B cell (primary cell): ENCODE results near the gene PPP4R1. TPM values are rescaled to one million over a fixed set of nuclear protein-coding genes. Genes with fewer than 3 reads are reported as not detected.

ENCODE experiments used
- ATAC-seq: fragments of 200-7000 bp; cut with Tn5 transposase; one replicate; pipeline ENCODE4 v1.10.0; 2021; ENCODE audit warnings: low read depth, mild to moderate bottlenecking, moderate number of reproducible peaks, moderate library complexity
- CTCF ChIA-PET: fragments of 350-600 bp; sonication (Branson Sonifier 250); formaldehyde crosslinking; loops from one replicate; lab custom pipeline; 2021; ENCODE audit warnings: antibody characterized with exemption, inconsistent platforms; lab: Charles Lee
- POLR2A ChIA-PET: fragments of 350-600 bp; sonication (Branson Sonifier 250); formaldehyde crosslinking; loops from one replicate; lab custom pipeline; 2021; ENCODE audit warnings: antibody characterized with exemption; lab: Charles Lee
- DNase-seq: peaks from one replicate; pipeline ENCODE4 v3.0.0; 2013
- H2AFZ ChIP-seq: 2 replicates; pipeline ENCODE4 v1.6.1; 2012; ENCODE audit warnings: mild to moderate bottlenecking, low read depth, low read length; ENCODE audit not compliant: insufficient read depth, poor library complexity, severe bottlenecking
- H3K27ac ChIP-seq, 2 donors: 1 replicate in 1 of 2; 2 replicates in 1 of 2; pipeline ENCODE4 v1.5.1; 2012 to 2013; ENCODE audit warnings: low read length in 2 of 2, mild to moderate bottlenecking in 2 of 2, moderate library complexity in 1 of 2
- H3K27me3 ChIP-seq, 4 experiments: fragments of 200-600 bp in 1 of 4; sonication (generic) in 1 of 4; replicated peaks in 1 of 4; 1 replicate in 2 of 4; 2 replicates in 2 of 4; pipeline versions ENCODE4 v1.6.1 to v1.7.0; 2013 to 2016; ENCODE audit warnings: low read length in 3 of 4, mild to moderate bottlenecking in 2 of 4, mixed read lengths in 1 of 4, moderate library complexity in 1 of 4; ENCODE audit not compliant: insufficient read depth in 4 of 4, control insufficient read depth in 3 of 4; ENCODE audit errors: control extremely low read depth in 1 of 4
- H3K36me3 ChIP-seq, 2 experiments: replicated peaks in 1 of 2; 1 replicate in 1 of 2; 2 replicates in 1 of 2; pipeline versions ENCODE4 v1.6.1 to v1.7.1; 2013; ENCODE audit warnings: low read length in 1 of 2; ENCODE audit not compliant: insufficient read depth in 2 of 2, control insufficient read depth in 1 of 2; ENCODE audit errors: control extremely low read depth in 1 of 2, extremely low read depth in 1 of 2
- H3K4me1 ChIP-seq, 2 donors: fragments of 200-600 bp in 1 of 2; sonication (generic) in 1 of 2; 1 replicate in 1 of 2; 2 replicates in 1 of 2; pipeline versions ENCODE4 v1.5.1 to v1.6.1; 2013 to 2017; ENCODE audit warnings: low read length in 2 of 2; ENCODE audit not compliant: control insufficient read depth in 2 of 2, insufficient read depth in 2 of 2
- H3K4me2 ChIP-seq: replicated peaks from 2 replicates; pipeline ENCODE3; 2012; ENCODE audit warnings: mild to moderate bottlenecking, low read depth, low read length; ENCODE audit not compliant: poor library complexity, severe bottlenecking
- H3K4me3 ChIP-seq, 5 experiments: fragments of 200-600 bp in 1 of 5; sonication (generic) in 1 of 5; 1 replicate in 3 of 5; 2 replicates in 2 of 5; pipeline versions ENCODE4 v1.5.1 to v1.7.0; 2011 to 2016; ENCODE audit warnings: low read length in 4 of 5, mild to moderate bottlenecking in 4 of 5, low read depth in 2 of 5, control low read depth in 1 of 5, moderate library complexity in 1 of 5; ENCODE audit not compliant: insufficient read depth in 1 of 5; ENCODE audit errors: control extremely low read depth in 1 of 5, extremely low read depth in 1 of 5
- H3K79me2 ChIP-seq: fragments of 200-600 bp; sonication (generic); one replicate; pipeline ENCODE4 v1.6.0; 2016; ENCODE audit warnings: low read length; ENCODE audit not compliant: control insufficient read depth, insufficient read depth
- H3K9ac ChIP-seq: fragments of 200-600 bp; sonication (generic); 2 replicates; pipeline ENCODE4 v1.6.1; 2017; ENCODE audit warnings: mild to moderate bottlenecking, low read length, moderate library complexity
- H3K9me3 ChIP-seq, 3 donors: one replicate each; pipeline versions ENCODE4 v1.6.1 to v1.7.1; 2013; ENCODE audit warnings: low read length in 2 of 3; ENCODE audit not compliant: control insufficient read depth in 2 of 3, insufficient read depth in 1 of 3; ENCODE audit errors: control extremely low read depth in 1 of 3
- H4K20me1 ChIP-seq: 2 replicates; pipeline ENCODE4 v1.6.0; 2012; ENCODE audit warnings: mild to moderate bottlenecking, low read length; ENCODE audit not compliant: insufficient read depth, control insufficient read depth, poor library complexity, severe bottlenecking
- H3K27ac Mint-ChIP-seq: one replicate; pipeline ENCODE4 v1.8.0; 2021; ENCODE audit warnings: mixed read lengths
- H3K27me3 Mint-ChIP-seq: one replicate; pipeline ENCODE4 v1.8.0; 2021; ENCODE audit warnings: mixed read lengths
- H3K4me1 Mint-ChIP-seq: one replicate; pipeline ENCODE4 v1.8.0; 2021; ENCODE audit warnings: mixed read lengths
- H3K4me3 Mint-ChIP-seq: one replicate; pipeline ENCODE4 v1.8.0; 2021; ENCODE audit warnings: mixed read lengths
- H3K9me3 Mint-ChIP-seq: one replicate; pipeline ENCODE4 v1.8.0; 2022; ENCODE audit warnings: mixed read lengths; ENCODE audit not compliant: insufficient read depth
- EZH2 ChIP-seq: IDR thresholded peaks from 2 replicates; pipeline ENCODE4 v1.6.1; 2012; ENCODE audit warnings: borderline replicate concordance, low read depth, mild to moderate bottlenecking, moderate library complexity, low read length; ENCODE audit not compliant: insufficient read depth, poor library complexity, severe bottlenecking
- WGBS: methylation state at CpG from one replicate; pipeline ENCODE4 v1.1.5; 2013; ENCODE audit warnings: missing lambda C conversion rate; ENCODE audit not compliant: insufficient coverage; 5-methylcytosine and 5-hydroxymethylcytosine counted together
- intact Hi-C: fragments of 100-400 bp; cut with micrococcal nuclease; formaldehyde crosslinking; loops from one replicate; pipeline ENCODE4 v1.10.0; 2022
- polyA plus RNA-seq: library from polyadenylated mRNA; depleted of rRNA; stranded (reverse); fragments of >200 nt; gene quantifications from 2 replicates; pipeline ENCODE4 v1.2.3, GENCODE V29; 2012
- total RNA-seq, 2 donors: library from RNA; stranded (reverse); fragments of 120-200 nt in 1 of 2; gene quantifications; 1 replicate in 1 of 2; 2 replicates in 1 of 2; pipeline versions ENCODE4 v1.2.3 to v1.2.4, GENCODE V29; 2013 to 2022
- TF ChIP-seq, protein P1 (sequence below): fragments of 200-600 bp; IDR thresholded peaks from one replicate; pipeline ENCODE4 v1.8.0; 2022; ENCODE audit warnings: antibody characterized with exemption, mild to moderate bottlenecking

Gene PPP4R1
- total and polyA plus RNA-seq, 2 donors (not counting 1 experiment from before 2014, with no cell fraction given), result 33.4 to 57.1 TPM

DNA sequence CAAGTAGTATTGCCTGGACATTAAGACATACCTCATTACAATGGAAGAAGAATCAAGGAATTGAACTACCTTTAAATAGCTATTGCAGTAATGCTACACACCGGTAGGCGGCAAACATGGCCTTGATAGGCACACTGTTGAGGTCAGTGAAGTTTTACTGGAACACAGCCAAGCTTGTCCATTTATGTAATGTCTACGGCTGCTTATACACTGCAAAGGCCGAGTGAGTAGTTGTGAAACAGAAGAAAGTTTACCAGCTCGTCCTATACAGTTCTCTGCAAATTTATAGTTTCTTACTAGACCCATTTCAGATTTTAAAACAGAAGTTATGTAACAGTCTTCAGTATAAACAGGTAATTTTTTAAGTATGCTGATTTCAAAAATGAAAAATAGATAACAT lies 38.8 kb downstream of the PPP4R1 start:
- H3K4me3 Mint-ChIP-seq, result no peak overlapping the region
- no peak for TF ChIP-seq EZH2
- TF ChIP-seq, protein P1, sequence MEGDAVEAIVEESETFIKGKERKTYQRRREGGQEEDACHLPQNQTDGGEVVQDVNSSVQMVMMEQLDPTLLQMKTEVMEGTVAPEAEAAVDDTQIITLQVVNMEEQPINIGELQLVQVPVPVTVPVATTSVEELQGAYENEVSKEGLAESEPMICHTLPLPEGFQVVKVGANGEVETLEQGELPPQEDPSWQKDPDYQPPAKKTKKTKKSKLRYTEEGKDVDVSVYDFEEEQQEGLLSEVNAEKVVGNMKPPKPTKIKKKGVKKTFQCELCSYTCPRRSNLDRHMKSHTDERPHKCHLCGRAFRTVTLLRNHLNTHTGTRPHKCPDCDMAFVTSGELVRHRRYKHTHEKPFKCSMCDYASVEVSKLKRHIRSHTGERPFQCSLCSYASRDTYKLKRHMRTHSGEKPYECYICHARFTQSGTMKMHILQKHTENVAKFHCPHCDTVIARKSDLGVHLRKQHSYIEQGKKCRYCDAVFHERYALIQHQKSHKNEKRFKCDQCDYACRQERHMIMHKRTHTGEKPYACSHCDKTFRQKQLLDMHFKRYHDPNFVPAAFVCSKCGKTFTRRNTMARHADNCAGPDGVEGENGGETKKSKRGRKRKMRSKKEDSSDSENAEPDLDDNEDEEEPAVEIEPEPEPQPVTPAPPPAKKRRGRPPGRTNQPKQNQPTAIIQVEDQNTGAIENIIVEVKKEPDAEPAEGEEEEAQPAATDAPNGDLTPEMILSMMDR, result peak; percentile 66
- H3K9ac ChIP-seq, result no peak overlapping the region
- H3K9me3 ChIP-seq, result no peaks in the 10 kb centered on the region
- CTCF ChIA-PET, result interaction anchor here (0.8 to 2.1 kb wide), 9 partner anchors 9 to 282 kb away, joined by 3 to 9 read pairs (median 3); no protein-coding TSS in a partner anchor
- 33% methylated on average over 1 of the region's 5 CpGs for WGBS
- H3K4me1 ChIP-seq, result no peaks in the 10 kb centered on the region
- H3K27me3 Mint-ChIP-seq, result no peaks in the 10 kb centered on the region
- H3K27ac Mint-ChIP-seq, result no peak overlapping the region
- intact Hi-C loops, result loop anchor here (1.0 kb wide), 2 partner anchors 98 to 196 kb away; no protein-coding TSS in a partner anchor
- peaks cover 1 to 24% of the 10 kb centered on the region in 2 experiments for H3K36me3 ChIP-seq
- H2AFZ ChIP-seq, result no peak overlapping the region
- ATAC-seq, result peak; percentile 33
- no peaks in the 10 kb centered on the region for H4K20me1 ChIP-seq
- no peaks in the 10 kb centered on the region for H3K9me3 Mint-ChIP-seq
- no peak overlapping the region for H3K27ac ChIP-seq
- H3K4me1 Mint-ChIP-seq, result no peaks in the 10 kb centered on the region
- no peak overlapping the region for H3K4me2 ChIP-seq
- no peaks in the 10 kb centered on the region for H3K79me2 ChIP-seq
- no peaks in the 10 kb centered on the region for H3K27me3 ChIP-seq
- POLR2A ChIA-PET, result no interaction called here
- peak; percentile 56 for DNase-seq
- no peak overlapping the region for H3K4me3 ChIP-seq

DNA sequence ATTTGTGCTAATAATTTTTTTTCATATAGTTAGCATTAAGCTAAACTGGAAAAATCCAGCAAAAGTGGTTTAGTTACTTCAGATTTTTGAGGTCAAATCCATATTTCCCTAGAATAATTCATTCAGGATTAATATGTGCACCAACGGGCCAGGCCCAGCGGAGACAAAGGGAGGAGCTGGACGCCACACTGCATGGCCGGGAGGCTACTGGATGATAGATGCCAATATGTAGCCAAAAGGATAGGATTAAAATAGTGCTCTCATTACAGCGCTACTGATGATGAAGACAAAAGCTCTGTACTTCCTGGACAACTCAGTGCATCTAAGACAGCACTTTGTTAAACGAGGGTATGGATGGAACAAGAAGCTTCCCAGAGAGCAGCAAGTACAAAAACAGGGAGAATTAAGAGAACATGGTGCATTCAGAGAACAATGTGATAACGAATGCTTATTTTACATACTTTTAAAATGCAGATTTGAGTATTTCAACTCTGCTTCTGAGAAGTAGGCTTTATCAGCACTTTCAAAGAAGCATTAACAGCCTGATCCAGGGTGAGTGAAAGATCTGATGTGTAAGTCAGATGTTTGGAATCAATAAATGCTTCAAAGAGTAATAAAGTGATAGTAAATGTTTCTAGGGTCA lies 39.8 kb downstream of the PPP4R1 start:
- ChIA-PET POLR2A (no interaction called here), CTCF (interaction anchor here (1.2 to 2.1 kb wide), 3 partner anchors 8 to 196 kb away, joined by 3 to 9 read pairs (median 8); no protein-coding TSS in a partner anchor)
- H3K9ac ChIP-seq, result no peak overlapping the region
- no peak for DNase-seq
- intact Hi-C loops, result loop anchor here (1.0 kb wide), 2 partner anchors 99 to 197 kb away; no protein-coding TSS in a partner anchor
- no peak overlapping the region for H3K27ac ChIP-seq
- no peak overlapping the region for H3K4me2 ChIP-seq
- Mint-ChIP-seq H3K4me3 (no peak overlapping the region), H3K27me3 (no peaks in the 10 kb centered on the region), H3K27ac (no peak overlapping the region), H3K9me3 (no peaks in the 10 kb centered on the region), H3K4me1 (no peaks in the 10 kb centered on the region)
- H3K4me3 ChIP-seq, result no peak overlapping the region
- no peak overlapping the region for H2AFZ ChIP-seq
- ATAC-seq, result no peak
- H3K27me3 ChIP-seq, result no peaks in the 10 kb centered on the region
- WGBS, result 100% methylated on average over 3 of the region's 7 CpGs
- no peaks in the 10 kb centered on the region for H3K9me3 ChIP-seq
- no peaks in the 10 kb centered on the region for H3K4me1 ChIP-seq
- peaks cover 2 to 29% of the 10 kb centered on the region in 2 experiments for H3K36me3 ChIP-seq
- TF ChIP-seq EZH2, result no peak
- TF ChIP-seq, protein P1, result no peak
- no peaks in the 10 kb centered on the region for H4K20me1 ChIP-seq
- H3K79me2 ChIP-seq, result no peaks in the 10 kb centered on the region
